ENCODE results near the gene MRPL46.
"Not testable (repeated sequence)": the region's sequence is repeated elsewhere in the genome, so short reads cannot be mapped to it uniquely, and the experiment has no call there.

Gene MRPL46

DNA sequence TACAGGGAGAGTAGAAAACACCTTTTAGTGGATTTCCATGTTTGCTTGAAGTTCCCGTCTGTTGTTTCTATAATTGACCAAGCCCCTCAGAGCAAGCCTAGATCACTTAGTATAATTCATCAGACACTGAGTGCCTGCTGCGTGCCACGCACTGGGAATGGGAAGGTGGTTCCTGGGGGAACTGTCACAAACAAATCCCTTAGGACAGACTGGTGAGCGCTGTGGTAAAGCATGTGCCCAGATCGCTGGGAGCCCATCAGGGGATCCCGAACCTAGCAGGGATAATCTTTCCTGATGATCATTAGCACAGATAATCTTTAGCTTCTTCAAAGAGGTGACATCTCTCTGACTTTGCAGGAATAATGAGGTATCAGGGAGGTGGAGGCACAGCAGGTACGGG is 9.9 kb upstream of the MRPL46 start:
- no peak for DNase-seq

DNA sequence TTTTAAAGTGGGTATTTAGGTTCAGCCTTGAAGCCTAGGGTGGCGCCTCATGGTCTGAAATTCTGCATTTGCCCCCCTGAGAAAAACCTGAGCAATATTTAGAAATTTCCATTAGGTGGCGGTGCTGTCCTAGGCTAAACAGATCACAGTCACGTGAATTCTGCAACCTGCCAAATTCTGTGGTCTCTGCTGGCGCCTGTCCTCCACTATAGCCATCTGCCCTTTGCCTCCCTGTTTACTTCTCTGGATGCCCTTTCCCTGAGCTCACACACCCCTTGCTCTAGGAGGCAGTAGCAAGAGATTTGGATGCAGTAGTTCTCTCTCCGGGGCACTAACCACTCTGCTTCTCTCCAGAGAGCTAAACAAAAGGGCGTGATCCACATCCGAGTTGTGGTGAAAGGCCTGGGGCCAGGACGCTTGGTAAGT is 9.5 kb upstream of the MRPL46 start:
- no peak for DNase-seq

- not testable (repeated sequence) for DNase-seq
Observed at GRCh38 chr15:88473661-88474293, 6.6 kb upstream of the MRPL46 start.

DNA sequence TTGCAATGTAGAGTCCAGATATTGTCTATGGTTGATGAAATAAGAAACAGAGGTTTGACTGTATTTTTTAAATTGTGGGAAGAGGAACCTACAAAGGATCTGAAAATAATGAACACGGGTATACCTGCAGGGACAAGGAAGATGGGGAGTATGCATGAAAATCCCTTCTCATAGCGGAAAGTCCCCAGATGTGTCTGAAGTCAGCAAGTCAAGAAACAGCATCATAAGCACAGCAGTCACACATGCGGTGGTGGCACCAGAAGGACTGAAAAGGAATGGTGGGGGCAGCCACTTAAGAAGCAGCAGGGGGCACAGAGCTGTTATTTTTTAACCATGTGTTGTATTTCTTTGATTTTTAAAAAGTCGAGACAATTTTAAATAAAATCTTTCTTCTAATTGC is 5.0 kb upstream of the MRPL46 start:
- no peak for DNase-seq

DNA sequence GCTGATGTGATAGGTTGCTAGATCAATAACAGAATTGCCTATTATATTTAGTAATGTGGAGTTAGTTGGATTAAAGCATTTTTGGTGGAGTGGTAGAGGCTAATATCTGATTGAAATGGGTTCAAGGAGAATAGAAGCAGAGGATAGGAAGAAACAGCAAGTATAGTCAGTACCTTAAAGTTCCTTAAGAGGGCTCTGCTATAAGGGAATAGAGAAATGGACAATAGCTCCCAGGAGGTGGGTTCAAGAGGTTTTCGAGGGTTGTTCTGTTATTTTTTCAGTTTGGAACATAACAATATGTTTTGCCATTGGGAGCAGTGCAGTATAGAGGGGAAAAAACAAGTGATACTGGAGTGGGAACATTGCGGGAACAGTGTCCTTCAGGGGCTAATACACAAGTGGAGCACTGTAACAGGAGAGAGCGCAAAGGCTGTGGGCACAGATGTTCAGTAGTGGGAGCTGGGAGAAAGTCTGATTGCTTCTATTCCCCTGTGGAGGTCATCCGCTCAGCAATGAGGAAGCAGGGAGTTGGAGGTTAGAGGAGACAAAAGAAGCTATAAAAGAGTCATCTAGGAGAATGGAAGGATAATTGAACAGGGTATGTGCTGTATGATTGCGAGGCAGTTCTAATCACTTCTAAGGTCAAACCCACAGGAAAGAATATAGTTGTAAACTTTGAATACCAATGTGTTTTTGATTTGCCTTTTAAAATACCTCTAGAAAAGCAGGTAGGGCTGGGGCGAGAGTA is 3.6 kb upstream of the MRPL46 start:
- DNase-seq: no peak

DNA sequence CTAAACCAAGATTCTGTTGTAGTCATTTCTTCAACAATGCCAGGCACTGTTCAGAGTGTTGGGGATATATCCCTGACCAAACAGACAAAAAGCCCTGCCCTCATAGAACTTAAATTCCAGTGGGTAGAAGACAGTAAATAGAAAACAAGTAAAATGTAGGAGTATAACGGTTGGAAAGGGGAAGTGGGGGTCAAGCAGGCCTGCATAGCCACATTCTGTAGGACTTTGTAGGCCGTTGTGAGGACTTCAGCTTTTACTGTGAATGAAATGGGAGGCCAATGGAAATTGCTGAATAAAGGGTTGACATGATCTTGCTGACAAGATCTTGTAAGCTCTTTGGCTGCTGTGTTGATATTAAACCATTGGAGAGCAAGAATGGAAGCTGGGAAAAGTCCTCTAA is 2.1 kb upstream of the MRPL46 start:
- no peak for DNase-seq

DNA sequence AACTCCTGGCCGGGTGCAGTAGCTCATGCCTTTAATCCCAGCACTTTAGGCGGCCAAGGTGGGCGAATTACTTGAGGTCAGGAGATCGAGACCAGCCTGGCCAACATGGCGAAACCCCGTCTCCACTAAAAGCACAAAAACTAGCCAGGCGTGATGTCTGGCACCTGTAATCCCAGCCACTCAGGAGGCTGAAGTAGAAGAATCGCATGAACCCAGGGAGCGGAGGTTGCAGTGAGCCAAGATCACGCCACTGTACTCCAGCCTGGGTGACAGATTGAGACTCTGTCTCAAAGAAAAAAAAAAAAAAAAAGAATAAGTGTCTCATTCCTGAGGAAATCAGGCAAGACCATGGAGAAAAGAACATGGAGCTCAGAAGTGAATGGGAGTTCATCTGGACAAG is 1.5 kb upstream of the MRPL46 start:
- DNase-seq: not testable (repeated sequence)

- DNase-seq: no peak
Observed at GRCh38 chr15:88467935-88468528, 844 bp upstream of the MRPL46 start.

- DNase-seq: no peak
Observed at GRCh38 chr15:88465633-88466224, 1.5 kb downstream of the MRPL46 start.

DNA sequence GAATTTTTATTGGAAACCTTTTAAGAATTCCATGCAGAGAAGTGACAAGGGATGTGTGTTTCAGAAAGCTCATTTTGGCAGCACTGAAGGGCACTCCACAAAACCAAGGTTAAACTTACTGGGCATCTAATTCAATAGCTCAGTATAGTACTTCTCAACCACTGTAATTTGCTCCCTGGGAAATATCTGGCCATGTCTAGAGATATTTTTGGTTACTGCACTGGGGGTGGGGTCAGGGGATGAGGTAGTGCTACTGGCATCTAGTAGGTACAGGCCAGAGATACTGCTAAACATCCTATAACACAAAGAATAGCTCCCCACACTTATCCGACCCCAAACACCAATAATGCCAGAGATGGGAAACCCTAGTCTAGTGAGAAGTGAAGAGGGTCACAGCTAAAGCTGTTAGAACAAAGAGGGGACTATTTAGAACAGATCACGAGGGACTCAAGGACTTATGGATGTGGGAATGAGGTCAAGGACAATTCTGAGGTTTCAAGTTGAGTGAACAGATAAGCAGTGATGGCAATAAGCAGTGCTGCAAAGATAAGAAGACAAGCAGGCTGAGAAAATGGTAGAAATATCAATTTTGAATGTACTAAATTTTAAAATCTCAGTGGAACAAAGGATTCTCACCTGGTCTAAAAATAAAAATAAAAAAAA is 3.2 kb downstream of the MRPL46 start:
- no peak for DNase-seq

- DNase-seq: no peak
Observed at GRCh38 chr15:88456733-88457132, 10.5 kb downstream of the MRPL46 start.

DNA sequence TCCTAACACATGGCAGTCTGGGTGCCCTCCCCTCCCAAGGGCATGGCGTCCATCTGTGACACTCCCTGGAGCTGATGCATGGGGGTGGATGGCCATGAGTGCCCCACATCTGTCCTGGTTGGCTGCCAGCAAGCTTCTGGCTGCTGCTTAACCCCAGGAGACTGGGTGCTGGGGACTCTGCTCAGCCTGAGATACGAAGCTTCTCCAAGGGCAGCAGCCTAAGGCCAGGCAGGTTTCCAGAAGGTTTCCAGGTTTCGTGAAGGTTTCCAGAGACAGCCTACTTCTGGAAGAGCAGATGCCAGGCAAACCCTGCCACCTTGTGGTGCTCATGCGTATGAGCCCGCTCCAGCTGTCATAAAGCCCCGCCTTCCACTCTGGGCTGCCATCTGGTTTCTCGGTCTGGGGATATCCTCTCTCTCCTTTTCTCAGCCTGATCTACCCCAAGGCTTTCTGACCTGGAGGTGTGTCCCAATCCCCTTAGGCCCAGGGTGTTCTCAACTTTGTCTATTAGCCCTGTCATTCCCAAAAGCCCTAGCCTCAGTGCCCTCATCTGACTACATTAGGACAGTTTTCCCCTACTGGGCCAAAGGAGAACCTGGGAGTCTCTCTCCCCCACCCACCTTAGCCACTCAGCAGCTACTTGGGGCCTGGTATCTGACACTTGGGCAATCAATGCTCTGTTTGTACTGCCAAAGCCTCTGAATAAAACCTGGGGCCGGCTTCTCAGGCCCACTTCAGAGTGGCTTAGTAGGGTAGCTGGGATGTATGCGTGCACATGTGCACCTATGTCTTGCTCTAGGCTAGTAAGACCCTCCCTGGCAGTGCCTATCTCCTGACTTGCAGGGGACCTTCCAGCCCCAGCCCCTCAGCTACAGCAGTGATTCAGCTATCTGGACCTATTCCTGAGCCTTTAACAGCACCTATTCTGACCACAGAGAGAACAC is 12.0 kb downstream of the MRPL46 start:
- no peak for DNase-seq

- no peak for DNase-seq
Observed at GRCh38 chr15:88454236-88454635, 13.0 kb downstream of the MRPL46 start.

- DNase-seq: no peak
Observed at GRCh38 chr15:88453651-88454050, 13.5 kb downstream of the MRPL46 start.

GRCh38 chr15:88450125-88450798 is 16.9 kb downstream of the MRPL46 start:
- peak; percentile 26 for DNase-seq

GRCh38 chr15:88449581-88449980 is 17.6 kb downstream of the MRPL46 start:
- no peak for DNase-seq

GRCh38 chr15:88448991-88449461 is 18.2 kb downstream of the MRPL46 start:
- DNase-seq: no peak

GRCh38 chr15:88447741-88448140 is 19.4 kb downstream of the MRPL46 start:
- DNase-seq: no peak

- no peak for DNase-seq
Observed at GRCh38 chr15:88447206-88447605, 20.0 kb downstream of the MRPL46 start.

DNA sequence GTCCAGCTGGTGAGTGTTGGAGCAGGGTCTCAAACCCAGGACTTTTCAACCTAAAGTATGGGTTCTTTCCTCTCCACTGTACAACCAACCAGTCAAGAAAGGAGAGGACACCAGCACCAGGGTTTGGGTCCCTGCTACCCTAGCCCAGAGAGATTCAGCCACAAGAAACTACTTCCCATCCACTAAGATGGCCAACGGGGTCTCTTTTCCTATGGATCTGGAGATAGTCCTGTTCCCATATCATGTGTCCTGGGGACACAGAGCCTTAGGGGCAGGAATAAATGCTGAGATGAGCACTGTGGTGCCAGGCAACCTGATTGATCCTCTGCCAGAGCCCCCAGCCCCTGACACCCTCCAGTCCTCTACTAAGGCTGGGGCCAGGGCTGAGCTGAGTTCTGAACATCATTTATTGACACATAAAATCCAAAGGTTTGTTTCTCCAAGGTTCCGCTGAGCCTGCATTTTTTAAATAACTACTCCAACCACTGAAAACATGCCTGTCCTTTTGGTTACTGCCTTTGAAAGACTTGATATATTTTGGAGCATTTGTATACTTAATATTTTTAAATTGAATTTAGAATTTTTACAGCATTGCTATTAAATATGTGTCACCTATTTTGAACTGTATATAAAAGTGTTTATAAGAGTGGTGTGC is 26.0 kb downstream of the MRPL46 start:
- DNase-seq: no peak

DNA sequence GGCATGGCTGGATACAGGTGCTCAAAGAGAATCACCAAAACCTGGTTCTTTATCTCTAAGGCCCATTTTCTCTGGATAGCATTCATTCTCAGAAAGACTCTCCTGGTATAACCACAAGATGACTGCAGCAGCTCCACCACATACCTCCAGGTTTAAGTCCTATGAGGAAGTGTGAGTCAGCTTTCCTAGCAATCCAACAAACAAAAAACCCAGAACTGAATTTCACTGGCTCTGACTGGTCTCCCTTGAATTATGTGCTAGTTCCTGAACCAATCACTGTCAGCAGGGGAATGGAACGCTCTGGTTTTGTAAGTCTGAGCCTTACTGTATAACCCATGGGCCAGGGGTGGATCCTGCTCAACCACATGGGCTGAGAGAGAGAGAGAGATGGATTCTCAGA is 27.2 kb downstream of the MRPL46 start:
- no peak for DNase-seq

Data from effector CD8-positive, alpha-beta T cell (primary cell).